HL-60 (cell line): ENCODE data around the gene NELFE.
"Not testable (repeated sequence)": the region's sequence is repeated elsewhere in the genome, so short reads cannot be mapped to it uniquely, and the experiment has no call there.

Source experiments
- DNase-seq, 2 experiments: peaks; one replicate each; pipeline ENCODE4 v3.0.0-alpha.2; 2010 to 2020; ENCODE audit warnings: low read depth in 1 of 2, low spot score in 1 of 2
- H3K27ac ChIP-seq: fragments of 250-450 bp; sonication (Bioruptor Pico); replicated peaks from 2 replicates; pipeline ENCODE4 v1.5.1; 2020; ENCODE audit warnings: mild to moderate bottlenecking, moderate library complexity
- H3K27me3 ChIP-seq: fragments of 250-450 bp; sonication (Bioruptor Pico); 2 replicates; pipeline ENCODE4 v1.5.1; 2021; ENCODE audit warnings: mild to moderate bottlenecking, moderate library complexity; ENCODE audit not compliant: insufficient read depth, poor library complexity, severe bottlenecking
- H3K4me3 ChIP-seq: replicated peaks from 2 replicates; pipeline ENCODE4 v1.5.1; 2011; ENCODE audit warnings: mild to moderate bottlenecking, control low read depth, low read length; ENCODE audit not compliant: insufficient read depth
- CTCF ChIP-seq: IDR thresholded peaks from one replicate; pipeline ENCODE4 v1.5.1; 2011; ENCODE audit warnings: low read length, control low read depth, inconsistent platforms; ENCODE audit not compliant: insufficient read depth
- GABPA ChIP-seq: IDR thresholded peaks from 2 replicates; pipeline ENCODE4 v1.6.1; 2012; ENCODE audit warnings: low read depth
- POLR2AphosphoS5 ChIP-seq: IDR thresholded peaks from 2 replicates; pipeline ENCODE4 v1.6.1; 2012; ENCODE audit warnings: low read depth
- REST ChIP-seq: IDR thresholded peaks from 2 replicates; pipeline ENCODE4 v1.6.1; 2012; ENCODE audit warnings: low read depth; ENCODE audit not compliant: insufficient replicate concordance
- SPI1 ChIP-seq: IDR thresholded peaks from 2 replicates; pipeline ENCODE4 v1.6.1; 2012; ENCODE audit warnings: low read depth, mild to moderate bottlenecking, borderline replicate concordance

Gene NELFE

GRCh38 chr6:31994421-31994820 is 35.6 kb upstream of the NELFE start:
- not testable (repeated sequence) for DNase-seq, H3K27me3 ChIP-seq, H3K4me3 ChIP-seq, H3K27ac ChIP-seq

GRCh38 chr6:31989363-31989762 is 30.6 kb upstream of the NELFE start:
- not testable (repeated sequence) for DNase-seq, H3K27ac ChIP-seq, H3K27me3 ChIP-seq, H3K4me3 ChIP-seq

- H3K4me3 ChIP-seq, DNase-seq, H3K27ac ChIP-seq, H3K27me3 ChIP-seq: not testable (repeated sequence)
Measured at GRCh38 chr6:31981744-31982143, 23.0 kb upstream of the NELFE start, which contains the start of gene C4A. C4A (plus strand) TSS chr6:31982057; CDS start chr6:31982108, 51 bp downstream.

- DNase-seq, H3K27me3 ChIP-seq, H3K4me3 ChIP-seq, H3K27ac ChIP-seq: not testable (repeated sequence)
Measured at GRCh38 chr6:31980998-31981397, 22.2 kb upstream of the NELFE start.

- not testable (repeated sequence) for H3K4me3 ChIP-seq, DNase-seq, H3K27me3 ChIP-seq, H3K27ac ChIP-seq
Measured at GRCh38 chr6:31980195-31980876, 21.6 kb upstream of the NELFE start.

- Histone ChIP-seq H3K4me3 (no peak overlapping the region), H3K27me3 (no peaks in the 10 kb centered on the region), H3K27ac (no peak overlapping the region)
- no peak for TF ChIP-seq SPI1
- no peak for TF ChIP-seq POLR2AphosphoS5
- TF ChIP-seq REST: no peak
- no peak for TF ChIP-seq GABPA
- TF ChIP-seq CTCF: no peak
- DNase-seq: no peak
Measured at GRCh38 chr6:31979238-31979898, 20.6 kb upstream of the NELFE start.

- no peak overlapping the region for H3K4me3 ChIP-seq
- H3K27me3 ChIP-seq: no peaks in the 10 kb centered on the region
- DNase-seq: no peak
- no peak overlapping the region for H3K27ac ChIP-seq
- TF ChIP-seq GABPA (no peak), CTCF (no peak), REST (no peak)
Measured at GRCh38 chr6:31978831-31979230, 20.1 kb upstream of the NELFE start.
